Measurements from ENCODE around the gene RFX6.
"Not testable (repeated sequence)": the region's sequence is repeated elsewhere in the genome, so short reads cannot be mapped to it uniquely, and the experiment has no call there.

DNA sequence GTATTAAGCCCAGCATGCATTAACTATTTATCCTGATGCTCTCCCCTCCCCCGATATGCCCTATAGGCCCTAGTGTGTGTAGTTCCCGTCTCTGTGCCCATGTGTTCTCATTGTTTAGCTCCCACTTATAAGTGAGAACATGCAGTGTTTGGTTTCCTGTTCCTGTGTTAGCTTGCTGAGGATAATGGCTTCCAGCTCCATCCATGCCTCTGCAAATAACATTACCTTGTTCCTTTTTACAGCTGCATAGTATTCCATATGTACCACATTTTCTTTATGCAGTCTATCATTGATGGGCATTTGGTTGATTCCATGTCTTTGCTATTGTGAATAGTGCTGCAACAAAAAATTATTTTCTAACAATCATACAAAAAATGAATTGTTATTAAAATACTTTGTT lies 42.5 kb upstream of the RFX6 start:
- TF ChIP-seq, protein P1, sequence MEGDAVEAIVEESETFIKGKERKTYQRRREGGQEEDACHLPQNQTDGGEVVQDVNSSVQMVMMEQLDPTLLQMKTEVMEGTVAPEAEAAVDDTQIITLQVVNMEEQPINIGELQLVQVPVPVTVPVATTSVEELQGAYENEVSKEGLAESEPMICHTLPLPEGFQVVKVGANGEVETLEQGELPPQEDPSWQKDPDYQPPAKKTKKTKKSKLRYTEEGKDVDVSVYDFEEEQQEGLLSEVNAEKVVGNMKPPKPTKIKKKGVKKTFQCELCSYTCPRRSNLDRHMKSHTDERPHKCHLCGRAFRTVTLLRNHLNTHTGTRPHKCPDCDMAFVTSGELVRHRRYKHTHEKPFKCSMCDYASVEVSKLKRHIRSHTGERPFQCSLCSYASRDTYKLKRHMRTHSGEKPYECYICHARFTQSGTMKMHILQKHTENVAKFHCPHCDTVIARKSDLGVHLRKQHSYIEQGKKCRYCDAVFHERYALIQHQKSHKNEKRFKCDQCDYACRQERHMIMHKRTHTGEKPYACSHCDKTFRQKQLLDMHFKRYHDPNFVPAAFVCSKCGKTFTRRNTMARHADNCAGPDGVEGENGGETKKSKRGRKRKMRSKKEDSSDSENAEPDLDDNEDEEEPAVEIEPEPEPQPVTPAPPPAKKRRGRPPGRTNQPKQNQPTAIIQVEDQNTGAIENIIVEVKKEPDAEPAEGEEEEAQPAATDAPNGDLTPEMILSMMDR (IDR thresholded peaks at IDR 0.05) = not testable (repeated sequence)
- not testable (repeated sequence) for TF ChIP-seq POLR2A, POLR2AphosphoS5, EP300 (IDR thresholded peaks at IDR 0.05)

All from upper lobe of left lung (tissue), 4 donors.